ENCODE results near the gene SPPL2B.
"Not testable (repeated sequence)": the region's sequence is repeated elsewhere in the genome, so short reads cannot be mapped to it uniquely, and the experiment has no call there.

Gene SPPL2B

DNA sequence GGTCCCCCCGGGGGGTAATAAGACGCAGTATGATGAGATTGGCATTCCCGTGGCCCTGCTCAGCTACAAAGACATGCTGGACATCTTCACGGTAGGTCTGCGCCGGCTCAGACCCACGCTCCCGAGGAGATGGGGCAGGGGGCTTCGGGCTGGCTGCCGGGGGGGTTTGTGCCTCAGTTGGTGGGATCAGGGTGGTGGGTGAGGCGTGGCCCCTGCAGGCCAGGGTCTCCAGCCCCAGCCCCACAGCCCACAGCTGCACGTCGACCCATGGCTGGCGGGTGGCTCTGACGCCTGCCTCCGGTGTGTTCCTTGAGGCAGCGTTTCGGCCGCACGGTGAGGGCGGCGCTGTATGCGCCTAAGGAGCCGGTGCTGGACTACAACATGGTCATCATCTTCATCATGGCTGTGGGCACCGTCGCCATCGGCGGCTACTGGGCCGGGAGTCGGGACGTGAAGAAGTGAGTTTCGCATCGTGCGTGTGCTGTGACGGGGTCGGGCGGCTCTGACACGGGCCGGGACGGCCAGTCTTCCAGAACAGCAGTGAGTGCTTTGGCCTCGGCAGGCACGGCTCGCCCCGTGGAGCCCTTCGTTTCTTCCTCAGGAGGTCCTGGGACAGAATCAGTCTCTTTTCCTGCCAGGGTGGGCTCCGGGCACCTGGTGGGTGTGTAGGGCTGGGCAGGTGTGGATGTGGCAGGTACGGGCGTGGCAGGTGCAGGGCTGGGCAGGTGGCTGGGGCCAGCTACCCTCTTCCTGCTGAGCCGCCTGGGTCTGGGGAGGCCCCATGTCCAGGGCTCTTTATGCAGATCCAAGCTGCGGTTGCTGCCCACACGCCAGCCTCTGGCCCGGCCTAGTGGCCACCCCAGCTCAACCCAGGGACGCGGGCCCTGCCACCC lies 10.5 kb downstream of the SPPL2B start:
- DNase-seq, result no peak

DNA sequence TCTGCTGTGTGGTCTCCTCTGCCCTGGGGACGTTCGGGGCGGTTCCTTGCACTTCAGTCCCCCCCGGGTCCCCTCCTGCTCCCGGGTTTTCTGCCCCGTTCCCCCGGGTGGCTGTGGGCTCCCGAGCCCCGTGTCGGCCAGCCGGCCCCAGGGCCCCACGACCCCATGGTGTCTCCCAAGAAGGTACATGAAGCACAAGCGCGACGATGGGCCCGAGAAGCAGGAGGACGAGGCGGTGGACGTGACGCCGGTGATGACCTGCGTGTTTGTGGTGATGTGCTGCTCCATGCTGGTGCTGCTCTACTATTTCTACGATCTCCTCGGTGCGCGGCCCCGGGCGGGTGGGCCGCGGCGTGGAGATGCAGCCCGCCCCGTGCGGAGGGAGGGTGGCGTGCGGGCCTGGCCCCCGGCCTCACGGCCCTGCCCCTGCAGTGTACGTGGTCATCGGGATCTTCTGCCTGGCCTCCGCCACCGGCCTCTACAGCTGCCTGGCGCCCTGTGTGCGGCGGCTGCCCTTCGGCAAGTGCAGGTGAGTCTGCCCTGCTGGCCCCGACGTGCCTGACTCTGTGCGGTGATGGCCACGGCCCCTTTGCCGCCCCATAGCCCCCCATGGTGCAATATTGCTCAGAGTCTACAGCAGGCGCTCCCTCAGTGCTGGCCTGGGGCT lies 11.3 kb downstream of the SPPL2B start:
- no peak for DNase-seq

DNA sequence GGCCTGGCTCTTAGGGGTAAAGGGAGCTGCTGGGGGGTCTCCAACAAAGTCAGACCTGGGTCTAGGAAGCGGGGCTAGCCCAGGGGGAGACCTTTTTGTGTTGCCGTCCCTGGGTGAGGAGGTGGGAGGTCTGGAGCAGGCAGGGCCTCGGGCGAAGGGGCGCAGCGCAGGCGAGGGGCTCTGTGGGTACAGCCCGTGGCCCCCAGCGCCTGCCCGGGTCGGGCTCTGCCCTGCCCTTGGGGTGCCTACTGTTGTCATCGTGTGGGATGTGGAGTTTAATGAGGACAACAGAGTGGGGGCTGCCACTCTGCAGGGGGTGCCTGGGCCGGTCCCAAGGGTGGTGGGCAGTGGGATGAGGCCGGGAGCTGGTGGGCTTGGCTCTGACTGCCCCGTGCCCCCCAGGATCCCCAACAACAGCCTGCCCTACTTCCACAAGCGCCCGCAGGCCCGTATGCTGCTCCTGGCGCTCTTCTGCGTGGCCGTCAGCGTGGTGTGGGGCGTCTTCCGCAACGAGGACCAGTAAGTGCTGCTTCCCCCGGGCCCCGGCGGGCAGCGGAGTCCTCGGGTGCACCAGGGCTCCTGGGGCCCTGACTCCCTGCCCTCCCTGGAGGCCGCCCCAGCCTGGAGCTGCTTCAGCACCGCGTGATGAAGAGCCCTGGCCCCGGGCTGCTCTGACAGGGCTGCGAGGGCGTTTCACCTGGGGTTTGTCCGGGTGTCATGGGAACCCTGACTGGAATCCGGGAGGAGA lies 12.2 kb downstream of the SPPL2B start:
- DNase-seq, result no peak

DNA sequence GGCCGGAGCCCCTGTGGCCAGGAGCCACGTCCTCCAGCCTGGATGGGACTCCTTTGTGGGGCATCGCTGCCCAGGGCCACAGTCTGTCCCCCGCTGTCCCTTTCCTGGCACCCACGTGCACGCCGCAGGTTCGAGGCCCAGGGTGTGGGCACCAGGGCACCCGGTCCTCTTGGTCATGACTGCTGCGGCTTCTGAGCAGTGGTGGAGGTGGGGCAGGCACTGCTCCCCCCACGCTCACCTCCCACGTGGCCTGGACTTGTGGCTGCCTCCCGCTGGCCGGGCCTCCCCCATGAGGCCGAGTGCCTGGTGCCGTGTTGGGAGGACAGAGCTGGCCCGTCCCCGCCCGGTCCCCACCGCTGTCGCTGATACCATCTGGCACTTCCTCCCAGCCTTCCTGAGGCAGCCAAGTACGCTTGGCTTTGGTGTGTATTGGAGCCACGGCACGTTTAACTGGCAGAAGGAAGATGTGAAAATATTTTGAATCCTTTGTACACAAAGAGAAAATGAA lies 12.8 kb downstream of the SPPL2B start:
- DNase-seq, result no peak

DNA sequence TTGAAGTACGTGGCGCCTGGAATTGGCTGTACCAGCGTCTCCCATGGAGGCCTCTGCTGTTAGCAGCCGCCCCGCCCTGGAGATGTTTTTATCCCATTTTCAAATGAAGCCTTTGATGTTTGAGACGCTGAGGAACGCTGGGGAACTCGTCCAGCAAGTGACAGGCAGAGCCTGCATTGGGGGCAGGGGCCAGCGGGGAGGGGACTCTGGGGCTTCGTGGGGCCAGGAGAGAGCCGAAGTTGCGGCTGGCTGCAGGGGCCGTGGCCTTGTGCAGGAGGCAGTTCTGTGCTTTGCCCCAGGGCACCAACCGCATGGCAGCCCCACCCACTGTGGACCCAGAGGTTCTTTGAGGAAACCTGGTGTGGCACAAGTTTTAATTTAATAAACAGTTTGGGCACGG lies 13.5 kb downstream of the SPPL2B start:
- DNase-seq, result no peak

DNA sequence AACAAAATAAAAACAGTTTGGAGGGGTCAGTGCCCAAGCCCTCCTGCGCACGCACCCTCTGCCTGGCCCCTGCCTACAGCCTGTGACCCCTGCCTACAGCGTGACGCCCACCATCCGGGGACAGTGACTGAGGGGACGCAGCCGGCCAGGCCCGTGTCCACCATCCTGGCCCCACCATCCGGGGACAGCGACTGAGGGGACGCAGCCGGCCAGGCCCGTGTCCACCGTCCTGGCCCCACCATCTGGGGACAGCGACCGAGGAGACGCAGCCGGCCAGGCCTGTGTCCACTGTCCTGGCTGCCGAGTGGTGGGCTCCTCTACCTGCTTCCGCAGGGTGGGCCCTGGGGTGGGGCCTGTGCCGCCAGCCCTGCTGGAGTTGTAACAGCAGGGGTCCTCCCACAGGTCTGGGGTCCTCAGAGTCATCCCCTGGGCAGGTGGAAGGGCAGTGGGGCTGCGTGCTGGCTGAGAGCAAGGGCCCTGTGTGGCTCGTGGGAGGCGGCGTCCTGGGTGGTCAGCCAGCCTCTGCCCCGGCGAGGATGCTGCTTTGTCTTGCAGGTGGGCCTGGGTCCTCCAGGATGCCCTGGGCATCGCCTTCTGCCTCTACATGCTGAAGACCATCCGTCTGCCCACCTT lies 14.3 kb downstream of the SPPL2B start:
- no peak for DNase-seq

DNA sequence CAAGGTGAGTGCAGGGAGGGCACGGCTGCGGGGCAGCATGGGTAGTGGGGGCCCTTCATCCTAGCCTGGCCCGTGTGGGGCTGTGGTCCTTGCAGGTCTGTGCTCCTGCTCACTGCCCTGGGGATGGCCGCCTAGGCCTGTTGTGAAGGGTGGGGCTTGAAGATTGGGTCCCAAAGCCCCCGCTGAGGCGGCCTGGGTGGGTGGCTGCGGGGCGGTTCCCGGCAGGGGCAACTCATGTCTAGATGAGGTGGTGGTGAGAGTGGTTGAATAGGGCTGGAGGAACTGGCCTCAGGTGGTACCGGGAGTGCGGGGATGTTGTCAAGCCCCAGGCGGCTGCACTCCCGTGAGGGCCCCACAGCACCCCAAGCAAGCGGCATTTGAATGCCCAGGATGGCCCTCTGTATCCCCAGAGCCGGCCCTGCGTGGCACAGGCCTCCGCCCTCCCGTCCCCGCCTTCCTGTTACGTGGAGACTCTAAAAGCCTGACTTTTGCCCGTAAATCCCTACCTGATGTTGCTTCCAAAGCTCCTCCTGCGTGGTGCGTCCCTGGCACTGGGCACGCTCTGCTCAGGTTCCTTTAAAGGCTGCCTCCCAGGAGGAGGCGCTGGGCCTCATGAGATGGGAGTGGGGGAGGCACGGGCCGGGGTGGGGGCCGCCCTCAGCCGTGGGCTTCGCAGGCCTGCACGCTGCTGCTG lies 15.0 kb downstream of the SPPL2B start:
- no peak for DNase-seq

DNA sequence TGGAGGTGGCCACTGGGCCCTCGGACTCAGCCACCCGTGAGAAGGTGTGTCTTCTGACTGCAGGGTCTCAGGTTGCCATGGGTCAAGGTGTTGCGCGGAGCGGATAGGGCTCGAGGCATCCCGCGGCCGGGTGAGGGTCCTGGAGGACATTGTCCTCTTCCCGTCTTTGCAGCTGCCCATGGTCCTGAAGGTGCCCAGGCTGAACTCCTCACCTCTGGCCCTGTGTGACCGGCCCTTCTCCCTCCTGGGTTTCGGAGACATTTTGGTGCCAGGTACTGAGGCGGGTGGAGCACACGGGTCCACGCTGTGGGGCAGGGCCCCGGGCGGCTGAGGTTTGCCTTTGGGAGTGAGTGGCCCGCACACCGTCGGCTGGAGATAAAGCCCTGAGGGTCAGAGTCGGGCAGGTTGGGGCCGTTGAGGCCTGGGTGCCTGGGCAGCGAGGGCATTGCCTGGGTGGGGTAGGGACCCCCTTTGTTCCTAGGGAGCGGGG lies 15.9 kb downstream of the SPPL2B start:
- no peak for DNase-seq

DNA sequence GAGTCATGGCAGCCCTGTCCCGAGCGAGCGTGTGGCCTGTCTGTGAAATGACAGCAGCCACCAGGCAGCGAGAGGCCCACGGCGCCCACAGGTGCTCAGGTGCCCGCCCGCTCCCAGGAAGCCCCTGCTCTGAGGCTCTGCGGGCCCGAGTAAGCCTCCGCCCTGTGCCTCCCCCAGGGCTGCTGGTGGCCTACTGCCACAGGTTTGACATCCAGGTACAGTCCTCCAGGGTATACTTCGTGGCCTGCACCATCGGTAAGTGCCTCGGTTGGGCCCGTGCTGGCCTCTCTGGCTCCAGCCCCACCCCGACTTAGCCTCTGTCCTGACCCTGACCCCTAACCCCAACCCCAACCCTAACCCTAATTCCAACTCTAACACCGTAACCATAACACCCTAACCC lies 16.6 kb downstream of the SPPL2B start:
- DNase-seq, result no peak

DNA sequence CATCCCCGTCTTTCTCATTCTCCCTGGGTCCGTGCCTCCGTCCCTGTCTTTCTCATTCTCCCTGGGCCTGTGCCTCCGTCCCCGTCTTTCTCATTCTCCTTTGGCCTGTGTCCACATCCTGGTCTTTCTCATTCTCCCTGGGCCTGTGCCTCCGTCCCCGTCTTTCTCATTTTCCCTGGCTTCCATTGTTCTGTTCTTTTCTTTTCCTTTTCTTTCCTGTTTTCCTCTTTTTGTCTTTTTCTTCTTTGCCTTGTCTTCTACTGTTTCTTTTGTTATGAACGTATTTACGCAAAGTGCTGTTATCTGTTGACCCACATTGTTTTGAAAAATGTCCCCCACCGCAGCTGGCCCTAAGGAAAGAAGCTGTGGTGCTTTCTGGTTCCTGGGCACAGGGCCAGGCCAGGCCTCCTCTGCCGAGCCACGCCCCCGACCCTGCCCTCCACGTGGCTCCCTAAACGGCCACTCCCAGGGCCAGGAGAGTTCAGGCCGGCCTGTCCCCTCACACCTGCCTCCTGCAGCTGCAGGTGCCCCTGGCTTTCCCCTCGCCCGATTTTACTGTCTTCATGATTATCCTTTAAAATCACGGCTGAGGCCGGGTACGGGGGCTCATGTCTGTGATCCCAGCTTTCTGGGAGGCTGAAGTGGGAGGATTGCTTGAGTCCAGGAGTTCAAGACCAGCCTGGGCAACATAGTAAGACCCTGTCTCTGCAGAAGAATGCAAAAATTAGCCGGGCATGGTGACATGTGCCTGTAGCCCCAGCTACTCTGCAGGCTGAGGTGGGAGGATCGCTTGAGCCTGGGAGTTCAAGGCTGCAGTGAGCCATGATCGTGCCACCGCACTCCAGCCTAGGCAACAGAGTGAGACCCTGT lies 17.5 kb downstream of the SPPL2B start:
- no peak for DNase-seq

DNA sequence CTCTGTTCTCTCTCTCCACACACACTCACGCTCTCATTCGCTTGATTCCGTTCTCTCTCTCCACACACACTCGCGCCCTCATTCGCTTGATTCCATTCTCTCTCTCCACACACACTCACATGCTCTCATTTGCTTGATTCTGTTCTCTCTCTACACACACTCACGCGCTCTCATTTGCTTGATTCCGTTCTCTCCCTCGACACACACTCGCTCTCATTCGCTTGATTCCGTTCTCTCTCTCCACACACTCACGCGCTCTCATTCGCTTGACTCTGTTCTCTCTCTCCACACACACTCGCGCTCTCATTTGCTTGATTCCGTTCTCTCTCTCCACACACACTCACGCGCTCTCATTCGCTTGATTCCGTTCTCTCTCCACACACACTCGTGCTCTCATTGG lies 21.3 kb downstream of the SPPL2B start:
- not testable (repeated sequence) for DNase-seq

DNA sequence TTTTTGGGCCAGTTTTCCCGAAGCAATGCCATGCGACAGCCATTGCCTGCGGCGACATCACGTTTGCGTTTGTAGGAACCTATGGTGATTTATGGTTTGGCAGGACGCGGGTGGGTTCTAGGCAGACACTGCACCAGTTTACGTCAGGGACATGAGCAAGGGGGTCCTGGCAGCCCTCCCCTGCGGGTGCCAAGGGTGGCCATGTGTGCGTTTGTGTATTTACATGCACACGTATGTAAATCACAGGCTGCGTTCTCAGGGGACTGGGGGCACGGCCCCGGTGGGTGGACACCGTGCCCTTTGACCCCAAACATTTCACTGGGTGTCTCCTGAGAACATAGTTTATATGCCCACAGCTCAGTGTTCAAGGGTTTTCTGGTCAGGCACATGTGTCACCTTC lies 22.2 kb downstream of the SPPL2B start:
- no peak for DNase-seq

DNA sequence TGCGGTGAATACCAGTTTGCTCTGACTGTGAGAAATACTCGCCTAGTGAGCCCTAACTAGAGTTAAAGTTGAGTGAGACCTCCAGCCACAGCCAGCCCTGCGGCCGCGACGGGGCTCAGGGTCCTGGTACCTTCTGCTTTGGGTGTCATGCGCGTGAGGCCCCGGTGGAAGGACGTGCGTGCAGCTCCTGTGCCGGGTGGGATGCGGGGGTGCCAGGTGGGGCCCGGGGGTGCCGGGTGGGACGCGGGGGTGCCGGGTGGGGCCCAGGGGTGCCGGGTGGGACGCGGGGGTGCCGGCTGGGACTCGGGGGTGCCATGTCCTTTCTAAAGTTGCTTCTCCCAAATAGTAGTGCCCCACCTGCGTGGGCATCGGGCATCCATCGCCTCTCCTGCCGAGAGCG lies 23.1 kb downstream of the SPPL2B start:
- DNase-seq, result no peak

DNA sequence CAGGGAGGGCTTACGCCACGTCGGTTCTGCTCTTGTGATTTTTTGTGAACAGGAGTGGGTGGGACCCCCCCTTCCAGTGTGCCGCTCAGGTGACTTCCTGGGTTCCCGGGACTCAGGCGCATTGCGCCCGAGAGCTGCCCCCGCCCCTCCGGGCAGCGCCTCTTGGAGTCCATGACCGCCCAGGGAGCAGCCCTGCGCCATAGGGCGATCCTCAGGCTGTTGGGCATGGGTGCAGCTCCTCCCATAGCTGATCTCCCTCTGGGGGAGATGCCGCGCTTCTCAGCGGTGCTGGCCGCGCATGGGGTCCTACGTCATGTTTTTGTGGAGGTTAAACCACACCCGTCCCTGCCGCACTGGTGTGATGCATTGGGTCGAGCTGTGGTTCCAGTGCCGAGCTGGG lies 23.6 kb downstream of the SPPL2B start:
- DNase-seq, result no peak

DNA sequence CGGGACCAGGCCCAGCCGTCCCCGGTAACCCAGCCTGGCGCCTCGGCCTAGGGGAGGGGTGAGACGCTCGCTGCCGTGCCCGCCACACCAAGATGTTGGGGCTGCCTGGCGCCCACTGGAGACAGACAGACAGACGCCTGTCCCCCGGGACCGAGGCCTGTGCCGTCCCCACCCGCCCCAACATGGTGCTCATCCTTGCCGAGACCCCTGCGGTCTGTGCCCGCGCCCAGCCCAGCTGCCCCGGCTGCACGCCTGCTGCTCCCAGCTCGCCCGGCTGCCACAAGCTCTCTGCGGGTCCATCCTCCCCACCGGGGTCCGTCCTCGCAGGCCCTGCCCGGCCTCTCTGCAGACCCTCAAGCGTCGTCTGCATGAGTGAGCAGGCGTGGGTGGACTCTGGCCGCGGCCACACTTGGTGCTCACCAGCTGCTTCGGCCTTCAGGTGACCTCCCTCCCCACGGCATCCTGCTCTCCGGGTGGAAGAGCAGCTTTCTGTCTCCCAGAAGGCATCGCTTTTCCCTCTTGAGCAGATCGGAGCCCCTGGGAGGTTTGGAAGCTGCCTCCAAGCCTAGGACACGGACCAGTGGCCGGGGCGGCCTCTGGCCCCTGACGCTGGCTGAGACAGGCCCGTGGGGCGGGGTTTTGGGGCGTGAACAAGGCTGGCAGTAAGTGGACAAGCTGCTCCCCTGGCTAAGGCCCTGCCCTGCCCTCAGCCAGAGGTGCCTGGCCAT lies 24.8 kb downstream of the SPPL2B start:
- no peak for DNase-seq

DNA sequence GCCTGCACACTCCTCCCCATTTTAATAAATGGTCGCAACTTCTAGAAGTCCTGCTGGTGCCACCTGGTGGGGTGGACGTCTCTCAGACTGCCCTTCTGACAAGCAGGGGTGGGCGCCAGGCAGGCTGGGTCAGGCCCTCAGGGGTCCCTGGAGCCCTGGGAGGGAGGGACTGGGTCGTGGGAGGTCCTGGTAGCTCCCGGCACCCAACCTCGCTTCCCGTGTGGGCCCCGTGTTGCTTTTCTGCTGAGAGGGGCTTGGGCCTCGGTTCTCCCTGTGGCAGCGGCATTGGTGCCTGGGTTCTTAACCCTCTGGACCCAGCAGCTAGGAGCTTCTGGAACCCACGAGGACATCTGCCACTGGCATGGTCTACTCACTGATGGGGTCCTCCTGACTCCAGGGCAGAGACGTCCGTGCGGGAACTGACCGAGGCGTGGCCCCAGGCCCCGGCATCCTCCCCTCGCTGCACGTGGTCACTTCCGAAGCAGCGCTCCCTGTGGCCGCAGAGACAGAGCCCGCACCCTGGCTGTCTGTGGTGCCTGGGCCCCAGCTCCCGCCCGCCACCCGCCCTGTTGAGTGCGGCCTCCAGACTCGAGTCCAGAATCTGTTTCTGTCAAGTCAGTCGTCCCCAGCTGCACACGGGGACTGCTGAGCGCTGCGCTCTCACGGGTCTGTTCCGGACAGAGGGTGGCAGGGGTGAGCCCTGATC lies 25.6 kb downstream of the SPPL2B start:
- no peak for DNase-seq

DNA sequence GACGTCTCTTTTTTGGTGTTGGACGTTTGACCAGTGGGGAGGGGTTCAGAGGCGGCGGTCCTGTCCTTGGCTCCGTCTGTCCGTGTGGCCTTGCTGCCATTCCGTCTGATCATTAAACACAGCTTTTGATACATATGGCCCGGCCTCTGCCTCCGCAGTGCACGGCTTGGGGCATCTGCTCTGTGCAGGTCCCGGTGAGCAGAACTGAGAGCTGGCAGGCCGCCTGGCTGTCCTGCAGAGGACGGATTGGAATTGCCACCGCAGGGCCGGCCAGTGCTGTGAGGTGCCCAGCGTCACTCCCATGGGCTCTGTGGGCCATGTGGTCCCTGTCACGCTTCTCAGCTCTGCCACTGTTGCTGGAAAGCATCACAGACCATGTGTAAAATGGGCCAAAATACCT lies 26.2 kb downstream of the SPPL2B start:
- no peak for DNase-seq

DNA sequence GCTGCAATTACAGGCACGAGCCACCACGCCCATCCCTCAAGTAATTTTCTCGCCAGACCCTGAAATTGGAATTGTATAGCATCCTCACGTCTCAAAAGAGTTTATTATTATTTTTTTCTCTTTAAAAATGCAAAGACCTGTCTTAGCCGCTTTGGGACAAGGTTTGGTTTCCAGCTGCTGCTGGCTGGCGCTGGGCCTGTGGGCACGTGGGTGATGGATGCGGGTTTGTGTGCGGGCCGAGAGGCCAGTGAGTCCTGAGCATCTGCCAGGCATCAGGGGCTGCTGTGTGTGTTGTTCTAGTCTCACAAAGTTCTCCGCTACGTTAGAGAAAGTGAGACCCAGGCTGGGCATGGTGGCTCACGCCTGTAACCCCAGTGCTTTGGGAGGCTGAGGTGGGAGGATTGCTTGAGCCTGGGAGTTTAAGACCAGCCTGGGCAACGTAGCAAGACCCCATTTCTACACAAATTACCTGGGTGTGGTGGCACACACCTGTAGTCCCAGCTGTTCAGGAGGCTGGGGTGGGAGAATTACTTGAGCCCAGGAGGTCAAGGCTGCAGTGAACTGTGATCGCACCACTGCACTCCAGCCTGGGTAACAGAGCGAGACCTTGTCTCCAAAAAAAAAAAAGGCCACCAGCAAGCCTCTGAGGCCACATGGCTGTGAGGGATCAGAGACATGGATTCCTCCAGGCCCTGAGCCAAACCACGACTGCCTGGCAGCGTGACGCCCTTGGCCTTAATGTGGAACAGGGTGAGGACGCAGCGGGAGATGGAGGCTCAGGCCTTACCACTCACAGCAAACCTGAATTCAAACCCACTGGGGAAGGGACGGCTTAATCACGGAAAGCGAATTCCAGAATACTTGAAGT lies 26.9 kb downstream of the SPPL2B start:
- DNase-seq, result no peak

Measured in CD4-positive, alpha-beta T cell treated with Interleukin-17A for 4 hours (primary cell).